ENCODE measurements around the gene FUT7. TPM values are rescaled to one million over a fixed set of nuclear protein-coding genes. Genes with fewer than 3 reads are reported as not detected.

FUT7 gene
- total RNA-seq, 2 donors from 2014 or later: 1.4 to 1.6 TPM

Other genes with a start within 250 kb of the FUT7 start
- 10 to 100 TPM; 31.1 to 46.8 TPM for gene TMEM141, start 240.7 kb downstream of the FUT7 start, total RNA-seq
- gene CCDC183, start 235.8 kb downstream of the FUT7 start, total RNA-seq: 1 to 10 TPM in 1 of 2 donors, under 1 TPM in 1; 0.18 to 1.3 TPM
- gene RABL6, start 224.1 kb downstream of the FUT7 start, total RNA-seq: 100 to 1,000 TPM in 1 of 2 donors, 10 to 100 TPM in 1; 79.3 to 101 TPM
- gene AJM1, start 189.6 kb downstream of the FUT7 start, total RNA-seq: 1 to 10 TPM; 3.7 to 6.7 TPM
- gene PHPT1, start 182.7 kb downstream of the FUT7 start, total RNA-seq: 100 to 1,000 TPM; 129 to 167 TPM
- gene MAMDC4, start 179.7 kb downstream of the FUT7 start, total RNA-seq: 10 to 100 TPM; 17.7 to 21.5 TPM
- gene EDF1, start 165.8 kb downstream of the FUT7 start, total RNA-seq: 100 to 1,000 TPM; 272 to 274 TPM
- gene TRAF2, start 145.6 kb downstream of the FUT7 start, total RNA-seq: 10 to 100 TPM; 53.7 to 56.5 TPM
- 100 to 1,000 TPM in 1 of 2 donors, 10 to 100 TPM in 1; 66.9 to 107 TPM for gene FBXW5, start 87.3 kb downstream of the FUT7 start, total RNA-seq
- 1 to 10 TPM; 1.5 to 2.5 TPM for gene C8G, start 86.8 kb downstream of the FUT7 start, total RNA-seq
- gene LCN12, start 79.8 kb downstream of the FUT7 start, total RNA-seq: 1 to 10 TPM in 1 of 2 donors, under 1 TPM in 1; 0.64 to 2.0 TPM
- gene PTGDS, start 54.6 kb downstream of the FUT7 start, total RNA-seq: not detected
- not detected for gene LCNL1, start 49.1 kb downstream of the FUT7 start, total RNA-seq
- 10 to 100 TPM; 36.7 to 64.5 TPM for gene PAXX, start 39.7 kb downstream of the FUT7 start, total RNA-seq
- not detected for gene CLIC3, start 35.5 kb downstream of the FUT7 start, total RNA-seq
- 10 to 100 TPM; 17.8 to 21.9 TPM for gene ABCA2, start 3.9 kb downstream of the FUT7 start, total RNA-seq
- gene NPDC1, start 14.1 kb upstream of the FUT7 start, total RNA-seq: 10 to 100 TPM; 29.4 to 34.2 TPM
- gene ENTPD2, start 22.0 kb upstream of the FUT7 start, total RNA-seq: under 1 TPM in 1 of 2 donors, not detected in 1; 0.27 TPM
- 10 to 100 TPM in 1 of 2 donors, 1 to 10 TPM in 1; 3.5 to 13.3 TPM for gene SAPCD2, start 38.5 kb upstream of the FUT7 start, total RNA-seq
- 10 to 100 TPM in 1 of 2 donors, 1 to 10 TPM in 1; 7.5 to 28.2 TPM for gene UAP1L1, start 45.4 kb upstream of the FUT7 start, total RNA-seq
- gene MAN1B1, start 54.9 kb upstream of the FUT7 start, total RNA-seq: 10 to 100 TPM; 23.8 to 41.4 TPM
- 100 to 1,000 TPM; 172 to 236 TPM for gene DPP7, start 82.6 kb upstream of the FUT7 start, total RNA-seq
- under 1 TPM in 1 of 2 donors, not detected in 1; 0.10 TPM for gene GRIN1, start 107.1 kb upstream of the FUT7 start, total RNA-seq
- not detected for gene LRRC26, start 138.0 kb upstream of the FUT7 start, total RNA-seq
- gene TMEM210, start 140.0 kb upstream of the FUT7 start, total RNA-seq: not detected
- 10 to 100 TPM; 48.1 to 68.3 TPM for gene ANAPC2, start 156.5 kb upstream of the FUT7 start, total RNA-seq
- 10 to 100 TPM; 37.1 to 64.0 TPM for gene SSNA1, start 156.6 kb upstream of the FUT7 start, total RNA-seq
- 1 to 10 TPM; 5.7 to 7.3 TPM for gene TPRN, start 168.7 kb upstream of the FUT7 start, total RNA-seq
- gene TMEM203, start 173.6 kb upstream of the FUT7 start, total RNA-seq: 10 to 100 TPM; 15.3 to 27.1 TPM
- 10 to 100 TPM; 31.7 to 48.5 TPM for gene NDOR1, start 173.6 kb upstream of the FUT7 start, total RNA-seq
- 1 to 10 TPM; 3.1 to 9.4 TPM for gene RNF208, start 190.2 kb upstream of the FUT7 start, total RNA-seq
- under 1 TPM; 0.34 to 0.64 TPM for gene CYSRT1, start 193.1 kb upstream of the FUT7 start, total RNA-seq
- gene RNF224, start 195.4 kb upstream of the FUT7 start, total RNA-seq: not detected
- under 1 TPM in 1 of 2 donors, not detected in 1; 0.12 TPM for gene SLC34A3, start 198.8 kb upstream of the FUT7 start, total RNA-seq
- gene TUBB4B, start 209.2 kb upstream of the FUT7 start, total RNA-seq: 100 to 1,000 TPM; 277 to 307 TPM
- not detected for gene STPG3, start 219.2 kb upstream of the FUT7 start, total RNA-seq
- 10 to 100 TPM; 57.6 to 58.4 TPM for gene NELFB, start 223.2 kb upstream of the FUT7 start, total RNA-seq
- 1 to 10 TPM; 2.6 to 8.8 TPM for gene TOR4A, start 245.6 kb upstream of the FUT7 start, total RNA-seq